GM12892 (cell line): Measurements from ENCODE around the gene SPON1. TPM values are rescaled to one million over a fixed set of nuclear protein-coding genes. Genes with fewer than 3 reads are reported as not detected.
"Not testable (repeated sequence)": the region's sequence is repeated elsewhere in the genome, so short reads cannot be mapped to it uniquely, and the experiment has no call there.

Experiments
- DNase-seq: peaks from one replicate; pipeline ENCODE4 v3.0.0; 2011; ENCODE audit not compliant: insufficient read length
- FAIRE-seq: peaks from 2 replicates; lab custom pipeline; 2011; peaks lifted over from hg19 to GRCh38; lab: Jason Lieb, UNC
- POLR2A ChIP-seq: IDR thresholded peaks from 2 replicates; pipeline ENCODE4 v1.6.1; 2011; ENCODE audit warnings: low read depth, low read length, control low read depth
- POLR2AphosphoS5 ChIP-seq: IDR thresholded peaks from 2 replicates; pipeline ENCODE4 v1.6.1; 2011; ENCODE audit warnings: low read depth, low read length, control low read depth
- TAF1 ChIP-seq: IDR thresholded peaks from 2 replicates; pipeline ENCODE4 v1.6.1; 2011; ENCODE audit warnings: low read depth, mild to moderate bottlenecking, control low read depth, low read length, borderline replicate concordance
- polyA plus RNA-seq: library from polyadenylated mRNA; unstranded; fragments of >200 nt; gene quantifications from one replicate; pipeline ENCODE4 v1.2.1, GENCODE V29; 2012; ENCODE audit warnings: missing spikeins, inconsistent platforms; ENCODE audit not compliant: missing spikeins

SPON1 gene
- 0.74 TPM for polyA plus RNA-seq

- peak; percentile 18 for DNase-seq
- TF ChIP-seq POLR2AphosphoS5 (no peak), TAF1 (no peak), POLR2A (no peak)
- no peak for FAIRE-seq
Observed at GRCh38 chr11:13962562-13963168, at the start of gene SPON1. TSS of gene SPON1 (plus strand) at chr11:13962723. CDS start at chr11:13962905, 182 bp downstream.

- no peak for DNase-seq
- FAIRE-seq = peak; percentile 50
- TF ChIP-seq POLR2AphosphoS5 (no peak), POLR2A (no peak), TAF1 (no peak)
Observed at GRCh38 chr11:13917264-13917663, 45.3 kb upstream of the SPON1 start.

DNA sequence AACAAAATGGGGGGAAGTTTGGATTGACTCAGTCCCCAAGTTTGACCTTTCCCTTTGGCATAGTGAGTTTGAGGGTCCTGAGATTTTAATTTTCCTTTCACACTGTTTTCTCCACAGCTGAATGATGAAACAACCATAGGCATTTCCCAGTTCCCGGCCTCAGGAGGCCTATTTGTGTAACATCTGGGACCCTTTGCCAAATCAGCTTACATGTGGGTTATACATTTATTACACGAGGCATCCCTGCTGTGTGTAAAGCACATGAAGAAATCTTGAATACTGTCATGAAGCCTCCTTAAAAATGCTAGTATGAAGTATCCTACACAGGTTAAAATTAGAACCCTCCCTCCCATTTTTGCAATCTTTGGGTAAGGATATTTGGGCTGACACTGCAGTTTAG lies 44.6 kb upstream of the SPON1 start:
- FAIRE-seq (no peak), DNase-seq (no peak)
- no peak for TF ChIP-seq TAF1
- TF ChIP-seq POLR2A = no peak
- TF ChIP-seq POLR2AphosphoS5 = no peak

DNA sequence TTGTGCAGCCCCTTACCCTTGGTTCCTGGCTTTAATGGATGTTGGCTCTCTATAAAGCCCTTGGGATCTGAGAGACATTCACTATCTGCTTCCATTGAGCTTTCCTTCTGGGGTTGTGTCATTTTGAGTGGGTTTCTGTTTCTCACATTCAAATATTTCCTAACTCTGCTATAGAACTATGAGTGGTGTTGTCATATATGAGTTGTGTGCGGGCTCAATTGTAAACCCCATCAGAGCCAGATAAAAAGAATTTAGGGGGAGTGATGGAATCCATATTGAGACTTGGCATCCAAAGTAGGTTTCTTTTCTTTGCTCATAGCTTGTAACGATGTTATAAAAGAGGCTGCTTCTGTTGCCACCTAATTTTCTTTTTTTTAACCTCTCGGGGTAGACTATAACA lies 41.8 kb upstream of the SPON1 start:
- no peak for FAIRE-seq
- TF ChIP-seq POLR2A (no peak), POLR2AphosphoS5 (no peak), TAF1 (no peak)
- no peak for DNase-seq

- no peak for TF ChIP-seq POLR2AphosphoS5
- no peak for TF ChIP-seq POLR2A
- TF ChIP-seq TAF1 = no peak
- FAIRE-seq (no peak), DNase-seq (no peak)
Observed at GRCh38 chr11:13921545-13921944, 41.0 kb upstream of the SPON1 start.

- FAIRE-seq = no peak
- DNase-seq = no peak
- TF ChIP-seq POLR2AphosphoS5 (no peak), TAF1 (no peak), POLR2A (no peak)
Observed at GRCh38 chr11:13923182-13923581, 39.3 kb upstream of the SPON1 start.

DNA sequence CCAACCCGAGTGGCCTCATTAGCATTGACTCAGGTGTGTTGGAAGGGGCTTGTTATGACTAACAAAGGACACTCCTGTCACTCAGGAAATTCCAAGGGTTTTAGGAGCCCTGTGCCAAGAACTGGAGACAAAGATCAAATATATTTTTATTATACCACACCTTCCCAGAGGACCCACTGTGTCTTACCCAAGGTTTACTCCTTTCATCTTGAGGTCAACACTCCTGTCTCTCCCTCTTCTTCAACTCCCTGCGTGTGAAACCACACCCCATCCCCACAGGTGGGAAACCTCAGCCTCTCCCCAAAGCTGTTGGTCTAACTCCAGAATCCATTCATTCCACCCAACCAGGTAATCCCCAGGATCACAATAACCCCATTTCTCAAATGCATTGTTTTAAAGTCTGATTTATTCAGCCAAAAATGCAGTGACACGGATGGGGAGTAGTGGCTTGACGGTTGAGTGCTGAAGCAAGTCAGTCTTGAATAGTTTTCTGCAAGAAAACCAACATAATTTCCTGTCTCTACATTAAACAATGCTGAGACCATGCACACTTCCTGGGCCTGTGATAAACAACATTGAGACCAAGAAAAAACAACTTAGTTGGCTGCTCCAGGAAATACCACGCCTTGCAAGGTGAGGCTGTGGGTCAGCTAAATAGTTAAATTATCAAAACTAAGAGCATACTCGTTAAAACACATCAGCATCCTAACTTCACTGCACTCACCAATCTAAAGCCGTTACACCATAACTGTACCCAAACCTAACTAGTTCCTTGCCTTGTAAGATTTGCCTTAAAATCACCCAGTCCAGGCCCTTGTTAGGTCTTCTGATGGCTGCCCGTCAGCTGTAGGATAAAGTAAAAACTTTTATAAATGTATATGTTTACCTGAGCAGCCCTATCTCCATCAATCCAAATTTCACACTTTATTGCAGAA lies 38.5 kb upstream of the SPON1 start:
- FAIRE-seq = no peak

GRCh38 chr11:13924801-13925327 lies 37.7 kb upstream of the SPON1 start:
- no peak for FAIRE-seq
- no peak for DNase-seq
- no peak for TF ChIP-seq TAF1

More for the DNA sequence above, 38.5 kb upstream of the SPON1 start:
- TF ChIP-seq TAF1 = no peak
- TF ChIP-seq POLR2AphosphoS5 = no peak
- TF ChIP-seq POLR2A = no peak
- DNase-seq = no peak

GRCh38 chr11:13926366-13926765 lies 36.2 kb upstream of the SPON1 start:
- not testable (repeated sequence) for FAIRE-seq, DNase-seq

GRCh38 chr11:13926981-13927380 lies 35.5 kb upstream of the SPON1 start:
- no peak for TF ChIP-seq POLR2AphosphoS5
- no peak for TF ChIP-seq POLR2A
- no peak for TF ChIP-seq TAF1
- no peak for FAIRE-seq
- no peak for DNase-seq

GRCh38 chr11:13927481-13927880 lies 35.0 kb upstream of the SPON1 start:
- FAIRE-seq = no peak
- TF ChIP-seq TAF1 = no peak
- no peak for TF ChIP-seq POLR2A
- TF ChIP-seq POLR2AphosphoS5 = no peak
- DNase-seq = no peak

DNA sequence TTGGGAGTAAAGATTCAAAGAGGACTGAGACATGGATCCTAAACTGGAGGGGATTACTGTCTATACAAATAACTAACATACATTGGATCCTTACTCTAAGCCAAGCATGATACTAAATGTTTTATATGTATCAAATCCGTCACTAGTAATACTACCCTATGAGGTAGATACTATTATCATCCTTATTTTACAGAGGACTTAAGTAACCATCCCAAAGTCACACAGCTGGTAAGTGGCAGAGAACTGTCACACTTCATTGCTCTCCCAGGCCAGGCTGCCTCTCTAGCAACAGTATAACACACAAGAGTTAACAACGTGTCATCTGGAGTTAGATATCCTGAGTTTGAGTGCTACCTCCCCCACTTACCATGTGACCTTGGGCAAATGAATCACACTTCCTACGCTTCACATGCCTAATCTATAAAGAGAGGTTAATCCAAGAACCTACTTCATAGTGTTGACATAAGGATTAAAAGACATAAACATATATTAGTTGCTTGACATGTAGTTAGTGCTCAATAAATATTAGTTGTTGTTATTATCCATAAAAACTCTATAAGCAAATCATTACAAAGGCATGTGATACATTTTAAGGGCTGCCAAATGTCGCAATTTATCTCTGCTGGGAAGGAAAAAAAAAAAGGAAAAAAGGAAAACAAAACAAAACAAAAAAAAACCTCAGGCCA lies 33.8 kb upstream of the SPON1 start:
- DNase-seq (no peak), FAIRE-seq (no peak)
- no peak for TF ChIP-seq POLR2AphosphoS5
- TF ChIP-seq POLR2A = no peak
- TF ChIP-seq TAF1 = no peak
